Activated T-cell treated with anti-CD3 and anti-CD28 coated beads, Interleukin-2, amount 50 U/mL, for 24 hours (primary cell): ENCODE data around the gene PRR7.

ENCODE experiments used
- DNase-seq: peaks from one replicate; pipeline ENCODE4 v3.0.0-alpha.2; 2020
- H3K27ac Mint-ChIP-seq: 2 replicates; pipeline ENCODE4 v1.8.0; 2020; ENCODE audit warnings: mild to moderate bottlenecking, mixed read lengths
- H3K27me3 Mint-ChIP-seq: 2 replicates; pipeline ENCODE4 v1.8.0; 2020; ENCODE audit warnings: mixed read lengths
- H3K36me3 Mint-ChIP-seq: 2 replicates; pipeline ENCODE4 v1.8.0; 2020; ENCODE audit warnings: low read depth, mixed read lengths
- H3K4me1 Mint-ChIP-seq: 2 replicates; pipeline ENCODE4 v1.8.0; 2020; ENCODE audit warnings: low read depth, mixed read lengths
- H3K4me3 Mint-ChIP-seq: 2 replicates; pipeline ENCODE4 v1.8.0; 2020; ENCODE audit warnings: mild to moderate bottlenecking, moderate library complexity, mixed read lengths
- H3K9me3 Mint-ChIP-seq: 2 replicates; pipeline ENCODE4 v1.8.0; 2020; ENCODE audit warnings: mixed read lengths

PRR7 gene

GRCh38 chr5:177495243-177496060, 48.8 kb downstream of the PRR7 start:
- Mint-ChIP-seq H3K4me1 (peaks cover 49% of the 10 kb centered on the region), H3K9me3 (no peaks in the 10 kb centered on the region), H3K27me3 (peaks cover 16% of the 10 kb centered on the region), H3K4me3 (peak overlapping the region; percentile 80), H3K36me3 (peaks cover 15% of the 10 kb centered on the region), H3K27ac (no peak overlapping the region)
- no peak for DNase-seq

DNA sequence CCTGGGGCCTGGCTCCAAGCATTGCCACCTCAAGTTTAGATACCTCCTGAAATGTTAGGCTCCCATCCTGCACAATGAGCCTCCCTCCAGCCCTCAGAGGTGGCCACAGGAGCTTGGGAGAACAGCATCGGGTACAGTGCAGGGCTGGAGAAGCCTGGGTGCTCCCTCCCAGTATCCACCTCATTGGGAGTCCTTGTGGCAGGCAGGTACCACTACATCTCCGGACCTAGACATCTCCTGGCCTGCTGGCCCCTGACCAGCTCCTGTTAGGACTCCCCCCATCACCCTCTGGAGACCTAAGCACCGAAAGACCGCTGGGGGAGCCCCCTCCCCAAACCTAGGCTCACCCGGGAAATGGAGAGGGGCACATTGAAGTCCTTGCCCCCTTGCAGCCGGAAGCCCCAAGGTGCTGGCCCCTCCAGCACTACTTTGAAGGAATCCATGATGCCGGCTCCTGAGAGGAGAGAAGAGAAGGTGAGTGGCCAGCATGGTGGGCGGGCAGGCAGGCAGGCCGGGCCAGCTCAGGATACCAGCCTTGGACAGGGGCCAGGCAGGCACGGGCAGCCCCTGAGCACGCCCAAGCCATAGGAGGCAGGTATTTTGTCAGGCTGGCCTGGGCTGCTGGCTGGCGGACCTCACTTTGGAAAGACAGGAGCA, 49.6 kb downstream of the PRR7 start:
- Mint-ChIP-seq H3K4me3 (peak overlapping the region; percentile 80), H3K27ac (no peak overlapping the region), H3K36me3 (peaks cover 11% of the 10 kb centered on the region), H3K27me3 (peaks cover 16% of the 10 kb centered on the region), H3K9me3 (no peaks in the 10 kb centered on the region), H3K4me1 (peaks cover 51% of the 10 kb centered on the region)
- DNase-seq = peak; percentile 42

DNA sequence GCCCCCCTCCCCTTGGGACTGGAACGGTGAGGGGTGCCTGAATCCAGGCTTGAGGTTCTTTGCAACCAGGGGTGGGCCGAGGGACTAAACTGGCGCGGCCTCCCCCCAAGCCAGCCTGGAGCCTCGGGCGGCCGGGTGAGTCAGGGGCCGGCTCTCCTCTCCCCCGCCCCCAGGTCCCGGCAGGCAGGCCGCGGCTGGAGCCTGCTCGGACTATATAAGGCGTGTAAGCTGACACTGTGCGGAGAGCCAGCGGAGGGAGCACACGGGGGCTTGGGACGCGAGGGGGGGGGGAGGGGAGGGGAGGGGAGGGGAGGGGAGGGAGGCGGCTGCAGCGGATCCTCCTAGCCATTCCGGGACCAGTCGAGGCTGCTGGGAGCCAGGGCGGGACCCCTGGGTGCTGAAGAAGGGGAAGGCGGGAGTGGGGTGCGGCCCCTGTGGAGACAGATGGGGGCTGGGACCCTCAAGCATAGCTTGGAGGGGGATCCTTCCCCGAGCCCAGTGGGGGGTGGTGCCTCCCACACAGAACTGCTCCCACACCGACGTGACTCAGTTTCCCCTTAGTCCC, 50.2 kb downstream of the PRR7 start:
- H3K27ac Mint-ChIP-seq = no peak overlapping the region
- peaks cover 10% of the 10 kb centered on the region for H3K36me3 Mint-ChIP-seq
- H3K9me3 Mint-ChIP-seq = no peaks in the 10 kb centered on the region
- peak; percentile 37 for DNase-seq
- H3K4me3 Mint-ChIP-seq = peak overlapping the region; percentile 80
- H3K27me3 Mint-ChIP-seq = peaks cover 16% of the 10 kb centered on the region
- H3K4me1 Mint-ChIP-seq = peaks cover 51% of the 10 kb centered on the region

GRCh38 chr5:177497292-177498012, 50.8 kb downstream of the PRR7 start, which contains the start of gene PDLIM7:
Gene PDLIM7, minus strand, starts transcription at chr5:177497604. Its CDS starts 1,092 bp downstream, at chr5:177496512.
- H3K36me3 Mint-ChIP-seq = peaks cover 8% of the 10 kb centered on the region
- H3K27ac Mint-ChIP-seq = peak within 1 kb of the TSS; percentile 74
- peak; percentile 96 for DNase-seq
- no peaks in the 10 kb centered on the region for H3K9me3 Mint-ChIP-seq
- H3K4me3 Mint-ChIP-seq = peak within 1 kb of the TSS; percentile 80
- peaks cover 51% of the 10 kb centered on the region for H3K4me1 Mint-ChIP-seq
- peaks cover 16% of the 10 kb centered on the region for H3K27me3 Mint-ChIP-seq

DNA sequence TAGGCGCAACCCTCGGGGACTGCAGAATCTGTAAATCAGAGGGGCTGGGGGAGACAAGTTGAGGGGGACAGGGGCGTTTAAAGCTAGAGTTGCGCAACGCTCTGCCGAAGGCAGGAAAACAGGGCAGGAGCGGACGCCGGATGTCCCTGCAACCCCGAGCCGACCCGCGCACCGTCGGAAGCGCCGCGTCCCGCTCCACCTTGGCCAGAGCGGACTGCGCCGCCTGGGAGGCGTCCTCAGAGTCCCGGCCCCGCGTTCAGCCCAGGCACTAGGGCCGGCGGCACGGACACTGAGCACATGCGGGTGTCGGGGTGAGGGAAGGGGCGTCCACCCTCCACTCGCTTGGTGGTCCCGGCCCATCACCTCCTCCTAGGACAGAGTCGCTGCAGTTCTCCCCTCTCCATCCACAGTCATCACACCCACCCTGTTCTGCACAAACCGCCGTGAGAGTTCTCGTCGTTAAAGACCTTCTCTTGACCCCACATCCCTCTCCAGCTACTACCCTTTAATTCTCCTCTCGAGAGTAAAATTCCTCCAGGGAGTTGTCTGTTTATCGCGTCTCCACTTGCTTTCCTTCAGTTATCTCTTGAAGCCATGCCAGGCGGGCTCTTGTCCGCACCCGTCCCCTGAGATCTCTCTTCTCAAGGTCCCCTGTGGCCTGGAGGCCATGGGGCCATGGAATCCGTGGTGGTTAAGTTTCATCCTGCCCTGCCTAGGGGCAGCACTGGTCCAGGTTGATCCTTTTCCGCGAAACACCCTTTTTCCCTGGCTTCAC, 51.6 kb downstream of the PRR7 start:
- peaks cover 46% of the 10 kb centered on the region for H3K4me1 Mint-ChIP-seq
- H3K4me3 Mint-ChIP-seq = peak overlapping the region; percentile 80
- peaks cover 2% of the 10 kb centered on the region for H3K36me3 Mint-ChIP-seq
- no peaks in the 10 kb centered on the region for H3K9me3 Mint-ChIP-seq
- DNase-seq = no peak
- peak overlapping the region; percentile 74 for H3K27ac Mint-ChIP-seq
- H3K27me3 Mint-ChIP-seq = peaks cover 16% of the 10 kb centered on the region

- Mint-ChIP-seq H3K4me1 (peaks cover 30% of the 10 kb centered on the region), H3K9me3 (no peaks in the 10 kb centered on the region), H3K27ac (no peak overlapping the region), H3K27me3 (peaks cover 16% of the 10 kb centered on the region), H3K36me3 (no peaks in the 10 kb centered on the region), H3K4me3 (no peak overlapping the region)
- DNase-seq = no peak
Observed at GRCh38 chr5:177499842-177500241, 53.2 kb downstream of the PRR7 start.

DNA sequence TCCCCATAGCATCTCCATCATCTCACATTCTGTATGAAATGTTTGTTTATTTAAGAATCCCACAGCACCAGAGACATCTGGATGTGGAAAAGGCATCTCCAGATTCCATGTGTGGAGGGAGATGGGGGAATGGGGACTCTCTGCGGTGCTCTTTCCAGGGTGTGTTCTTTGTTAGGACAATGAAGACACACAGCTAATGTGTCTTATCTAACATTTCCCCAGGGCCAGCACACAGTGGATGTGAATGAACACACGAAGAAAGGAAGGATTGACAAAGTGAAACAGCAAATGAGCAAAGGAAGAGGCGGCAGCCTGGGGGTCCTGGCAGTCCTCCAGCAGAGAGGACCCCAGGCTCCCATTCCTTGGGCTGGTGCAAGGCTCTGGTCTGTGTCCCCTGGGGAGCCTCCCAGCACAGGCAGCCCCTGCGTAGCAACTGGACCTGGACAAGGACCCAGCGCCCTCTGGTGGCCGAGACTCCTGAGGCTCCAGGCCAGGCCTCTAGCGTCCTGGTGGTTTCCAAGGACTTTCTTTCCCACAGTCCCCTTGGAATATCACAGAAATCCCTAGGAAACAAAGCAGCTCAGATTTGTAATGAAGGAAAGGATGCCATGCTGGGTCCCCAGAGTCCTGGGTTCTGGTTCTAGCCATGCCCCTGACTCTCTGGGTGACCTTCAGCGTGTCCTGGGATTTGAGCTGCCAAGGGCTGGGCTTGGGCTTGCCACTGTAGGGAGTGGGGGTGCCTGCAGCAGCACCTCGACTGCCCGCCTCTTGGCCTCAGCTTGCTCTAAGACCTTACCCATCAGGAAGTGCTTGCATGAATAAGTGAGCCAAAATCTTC, 54.3 kb downstream of the PRR7 start:
- Mint-ChIP-seq H3K9me3 (no peaks in the 10 kb centered on the region), H3K4me1 (peaks cover 22% of the 10 kb centered on the region), H3K27ac (no peak overlapping the region), H3K36me3 (no peaks in the 10 kb centered on the region), H3K27me3 (peaks cover 16% of the 10 kb centered on the region), H3K4me3 (no peak overlapping the region)
- peak; percentile 90 for DNase-seq

- no peak overlapping the region for H3K27ac Mint-ChIP-seq
- H3K27me3 Mint-ChIP-seq = peaks cover 16% of the 10 kb centered on the region
- H3K36me3 Mint-ChIP-seq = peaks cover 2% of the 10 kb centered on the region
- H3K4me1 Mint-ChIP-seq = peaks cover 17% of the 10 kb centered on the region
- no peak overlapping the region for H3K4me3 Mint-ChIP-seq
- H3K9me3 Mint-ChIP-seq = no peaks in the 10 kb centered on the region
- DNase-seq = no peak
Observed at GRCh38 chr5:177501874-177502678, 55.5 kb downstream of the PRR7 start.

DNA sequence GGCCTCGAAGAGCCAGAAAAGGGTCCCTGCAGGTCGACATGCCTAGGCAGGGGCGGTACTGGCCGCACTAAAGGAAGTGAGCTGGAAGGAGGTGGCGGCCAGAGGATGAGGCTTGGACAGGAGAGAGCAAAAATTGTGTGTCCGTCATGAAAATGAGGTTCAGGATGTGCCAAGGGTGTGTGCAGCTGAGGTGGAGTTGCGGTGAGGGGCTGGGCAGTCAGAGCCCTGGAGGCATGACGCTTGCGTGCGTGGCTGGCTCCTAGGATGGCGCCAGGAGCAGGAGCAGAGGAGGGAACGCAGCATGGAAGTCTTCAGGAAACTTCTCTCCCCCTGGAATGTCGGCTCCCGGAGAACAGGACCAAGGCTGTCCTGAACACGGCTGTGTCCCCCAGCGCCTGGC, 56.3 kb downstream of the PRR7 start:
- Mint-ChIP-seq H3K27me3 (peaks cover 14% of the 10 kb centered on the region), H3K36me3 (peaks cover 6% of the 10 kb centered on the region), H3K4me1 (peaks cover 14% of the 10 kb centered on the region), H3K4me3 (no peak overlapping the region), H3K27ac (no peak overlapping the region), H3K9me3 (no peaks in the 10 kb centered on the region)
- DNase-seq = no peak

GRCh38 chr5:177503351-177504085, 56.9 kb downstream of the PRR7 start:
- H3K9me3 Mint-ChIP-seq = no peaks in the 10 kb centered on the region
- H3K27me3 Mint-ChIP-seq = peaks cover 10% of the 10 kb centered on the region
- DNase-seq = no peak
- H3K4me1 Mint-ChIP-seq = peaks cover 8% of the 10 kb centered on the region
- no peak overlapping the region for H3K4me3 Mint-ChIP-seq
- no peak overlapping the region for H3K27ac Mint-ChIP-seq
- H3K36me3 Mint-ChIP-seq = peaks cover 6% of the 10 kb centered on the region

DNA sequence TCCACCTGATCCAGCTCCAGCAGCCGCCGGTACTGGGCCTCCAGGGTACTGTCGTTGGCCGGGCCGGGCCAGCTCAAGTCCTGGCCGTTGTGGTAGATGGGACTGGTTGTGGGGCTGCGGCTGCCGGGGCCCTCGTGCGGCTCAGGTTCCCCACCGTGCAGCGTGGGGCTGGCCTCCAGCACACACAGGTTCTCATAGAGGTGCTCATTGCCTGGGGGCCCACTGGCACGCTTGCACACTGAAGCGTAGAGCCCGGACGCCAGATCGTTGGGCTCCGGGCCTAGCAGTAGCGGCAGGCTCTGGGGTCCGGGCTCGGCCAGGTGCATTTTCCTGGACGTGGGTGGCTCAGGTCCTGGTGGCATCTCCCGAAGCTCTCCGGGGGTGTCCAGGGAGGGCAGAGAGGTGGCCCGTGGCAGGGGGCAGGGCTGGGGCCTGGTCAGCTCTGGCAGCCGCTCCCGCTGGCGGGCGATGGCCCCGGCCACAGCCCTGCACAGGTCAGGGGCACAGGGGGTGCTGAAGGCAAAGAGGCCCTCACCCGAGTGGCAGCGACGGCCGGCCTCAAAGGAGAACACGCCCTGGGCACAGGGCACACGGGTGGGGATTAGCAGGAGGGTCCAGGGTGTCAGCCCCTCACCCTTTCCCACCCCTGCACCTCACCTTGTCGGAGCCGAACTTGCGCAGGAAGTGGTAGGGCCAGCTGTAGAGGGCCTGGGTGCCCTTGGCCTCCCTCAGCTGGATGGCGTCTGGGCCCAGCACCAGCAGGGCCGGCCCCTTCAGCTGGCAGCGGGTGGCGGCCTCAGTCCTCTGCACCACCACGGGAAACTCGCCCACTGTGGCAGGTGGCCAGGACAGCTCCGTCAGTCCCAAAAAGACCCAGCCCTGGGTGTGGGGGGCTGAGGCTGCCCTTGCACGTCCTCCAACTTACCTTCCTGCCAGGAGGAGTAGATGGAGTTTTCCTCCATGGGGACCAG, 57.8 kb downstream of the PRR7 start:
- no peak overlapping the region for H3K27ac Mint-ChIP-seq
- H3K4me3 Mint-ChIP-seq = no peak overlapping the region
- peaks cover 5% of the 10 kb centered on the region for H3K4me1 Mint-ChIP-seq
- H3K36me3 Mint-ChIP-seq = peaks cover 13% of the 10 kb centered on the region
- peaks cover 4% of the 10 kb centered on the region for H3K27me3 Mint-ChIP-seq
- H3K9me3 Mint-ChIP-seq = no peaks in the 10 kb centered on the region
- DNase-seq = no peak
